ENCODE results near the gene APBA2. TPM values are rescaled to one million over a fixed set of nuclear protein-coding genes. Genes with fewer than 3 reads are reported as not detected.

The APBA2 gene
- total RNA-seq, 2 experiments from 2014 or later = 30.8 to 32.0 TPM

- ATAC-seq = no peak
- ChIA-PET POLR2A (interaction anchor here (0.6 to 1.7 kb wide), 4 partner anchors 8 to 27 kb away, joined by 3 to 5 read pairs (median 4); no protein-coding TSS in a partner anchor), CTCF (interaction anchor here (1.5 to 3.2 kb wide), 6 partner anchors 9 to 155 kb away, joined by 3 to 16 read pairs (median 6); no protein-coding TSS in a partner anchor)
- Mint-ChIP-seq H3K4me1 (ENCODE audit: low read depth) (peaks cover 70% of the 10 kb centered on the region), H3K27ac (no peak overlapping the region), H3K4me3 (no peak overlapping the region), H3K9me3 (peaks cover 5% of the 10 kb centered on the region), H3K27me3 (no peaks in the 10 kb centered on the region), H3K36me3 (ENCODE audit: low read depth) (peaks cover 32% of the 10 kb centered on the region)
- no peak for TF ChIP-seq CTCF (IDR thresholded peaks at IDR 0.05)
- intact Hi-C loops (cut with micrococcal nuclease) = no loop called here
- DNase-seq = no peak
Observed at GRCh38 chr15:28947221-28947674, 61.5 kb downstream of the APBA2 start.

GRCh38 chr15:28948036-28948435 is 62.3 kb downstream of the APBA2 start:
- ChIA-PET CTCF (interaction anchor here (1.6 to 3.2 kb wide), 5 partner anchors 10 to 154 kb away, joined by 3 to 16 read pairs (median 6); no protein-coding TSS in a partner anchor), POLR2A (interaction anchor here (0.6 to 1.7 kb wide), 4 partner anchors 8 to 28 kb away, joined by 3 to 5 read pairs (median 4); no protein-coding TSS in a partner anchor)
- peak overlapping the region; percentile 41 for H3K4me3 Mint-ChIP-seq
- intact Hi-C loops (cut with micrococcal nuclease) = no loop called here
- peaks cover 70% of the 10 kb centered on the region for H3K4me1 Mint-ChIP-seq (ENCODE audit: low read depth)
- no peak for TF ChIP-seq CTCF (IDR thresholded peaks at IDR 0.05)
- H3K36me3 Mint-ChIP-seq (ENCODE audit: low read depth) = peaks cover 27% of the 10 kb centered on the region
- no peaks in the 10 kb centered on the region for H3K27me3 Mint-ChIP-seq
- H3K9me3 Mint-ChIP-seq = peaks cover 5% of the 10 kb centered on the region
- ATAC-seq (no peak), DNase-seq (no peak)
- H3K27ac Mint-ChIP-seq = peak overlapping the region; percentile 16

- H3K27me3 Mint-ChIP-seq = no peaks in the 10 kb centered on the region
- peaks cover 3% of the 10 kb centered on the region for H3K9me3 Mint-ChIP-seq
- H3K36me3 Mint-ChIP-seq (ENCODE audit: low read depth) = peaks cover 11% of the 10 kb centered on the region
- ATAC-seq = no peak
- no peak overlapping the region for H3K4me3 Mint-ChIP-seq
- intact Hi-C loops (cut with micrococcal nuclease) = no loop called here
- peaks cover 78% of the 10 kb centered on the region for H3K4me1 Mint-ChIP-seq (ENCODE audit: low read depth)
- CTCF ChIA-PET = interaction anchor here (1.2 to 1.5 kb wide), 2 partner anchors 15 to 152 kb away, joined by 3 to 4 read pairs; no protein-coding TSS in a partner anchor
- H3K27ac Mint-ChIP-seq = no peak overlapping the region
- TF ChIP-seq CTCF (IDR thresholded peaks at IDR 0.05) = no peak
- POLR2A ChIA-PET = interaction anchor here (0.6 kb wide), 1 partner anchor 9 kb away, joined by 4 read pairs; no protein-coding TSS in a partner anchor
- no peak for DNase-seq
Observed at GRCh38 chr15:28950916-28951315, 65.1 kb downstream of the APBA2 start.

GRCh38 chr15:28952666-28953491 is 67.1 kb downstream of the APBA2 start:
- ChIA-PET POLR2A (no interaction called here), CTCF (interaction anchor here (1.1 to 2.2 kb wide), 2 partner anchors 17 to 150 kb away, joined by 3 to 6 read pairs; no protein-coding TSS in a partner anchor)
- no peak overlapping the region for H3K4me3 Mint-ChIP-seq
- intact Hi-C loops (cut with micrococcal nuclease) = no loop called here
- DNase-seq (no peak), ATAC-seq (no peak)
- H3K27me3 Mint-ChIP-seq = no peaks in the 10 kb centered on the region
- TF ChIP-seq CTCF (IDR thresholded peaks at IDR 0.05) = no peak
- peaks cover 7% of the 10 kb centered on the region for H3K36me3 Mint-ChIP-seq (ENCODE audit: low read depth)
- no peak overlapping the region for H3K27ac Mint-ChIP-seq
- H3K4me1 Mint-ChIP-seq (ENCODE audit: low read depth) = peaks cover 71% of the 10 kb centered on the region
- H3K9me3 Mint-ChIP-seq = no peaks in the 10 kb centered on the region
